GM23338 (cell line): ENCODE results near the gene BZW2. TPM values are rescaled to one million over a fixed set of nuclear protein-coding genes. Genes with fewer than 3 reads are reported as not detected.

Source experiments
- ATAC-seq: fragments of 200-7000 bp; cut with Tn5 transposase; 3 replicates; pipeline ENCODE4 v1.9.1; 2020
- DNase-seq: peaks from one replicate; pipeline ENCODE4 v3.0.0-alpha.2; 2015; ENCODE audit warnings: low spot score
- H2AFZ ChIP-seq: fragments of 200-600 bp; sonication (generic); 2 replicates; pipeline ENCODE4 v1.8.0; 2016; ENCODE audit warnings: antibody characterized with exemption, mild to moderate bottlenecking, moderate library complexity
- H3F3A ChIP-seq: fragments of 200-600 bp; sonication (generic); replicated peaks from 2 replicates; pipeline ENCODE4 v1.8.0; 2017; ENCODE audit warnings: antibody characterized with exemption, mixed run types, low read depth
- H3K27ac ChIP-seq: fragments of 200-600 bp; sonication (generic); 2 replicates; pipeline ENCODE4 v1.6.1; 2016; ENCODE audit warnings: low read depth
- H3K27me3 ChIP-seq: fragments of 200-600 bp; sonication (generic); 2 replicates; pipeline ENCODE4 v1.8.0; 2016; ENCODE audit warnings: mild to moderate bottlenecking, mixed run types, moderate library complexity; ENCODE audit not compliant: insufficient read depth
- H3K36me3 ChIP-seq: fragments of 200-600 bp; sonication (generic); 2 replicates; pipeline ENCODE4 v1.8.0; 2016; ENCODE audit warnings: mild to moderate bottlenecking; ENCODE audit not compliant: insufficient read depth
- H3K4me1 ChIP-seq: fragments of 200-600 bp; sonication (generic); 2 replicates; pipeline ENCODE4 v1.8.0; 2016; ENCODE audit warnings: mild to moderate bottlenecking, moderate library complexity; ENCODE audit not compliant: insufficient read depth
- H3K4me2 ChIP-seq: fragments of 200-600 bp; sonication (generic); 2 replicates; pipeline ENCODE4 v1.7.1; 2017; ENCODE audit warnings: mixed run types
- H3K4me3 ChIP-seq: fragments of 200-600 bp; sonication (generic); 2 replicates; pipeline ENCODE4 v1.6.1; 2016; ENCODE audit warnings: mixed run types
- H3K79me2 ChIP-seq: fragments of 200-600 bp; sonication (generic); replicated peaks from 2 replicates; pipeline ENCODE4 v1.8.0; 2017; ENCODE audit warnings: mild to moderate bottlenecking; ENCODE audit not compliant: insufficient read depth
- H3K9me2 ChIP-seq: fragments of 200-600 bp; sonication (generic); 2 replicates; pipeline ENCODE4 v1.8.0; 2017; ENCODE audit not compliant: insufficient read depth
- H4K20me1 ChIP-seq: fragments of 200-600 bp; sonication (generic); replicated peaks from 2 replicates; pipeline ENCODE4 v1.8.0; 2017; ENCODE audit warnings: mild to moderate bottlenecking; ENCODE audit not compliant: insufficient read depth
- H3K27ac Mint-ChIP-seq: 2 replicates; pipeline ENCODE4 v1.8.0; 2020; ENCODE audit warnings: inconsistent platforms, mild to moderate bottlenecking, moderate library complexity, mixed read lengths
- H3K27me3 Mint-ChIP-seq: 3 replicates; pipeline ENCODE4 v1.8.0; 2022; ENCODE audit warnings: low read depth, mild to moderate bottlenecking, moderate library complexity, mixed read lengths, inconsistent platforms; ENCODE audit not compliant: insufficient read depth, poor library complexity
- H3K36me3 Mint-ChIP-seq: 3 replicates; pipeline ENCODE4 v1.8.0; 2021; ENCODE audit warnings: low read depth, mild to moderate bottlenecking, inconsistent platforms, moderate library complexity, mixed read lengths
- H3K4me1 Mint-ChIP-seq: 3 replicates; pipeline ENCODE4 v1.8.0; 2020; ENCODE audit warnings: mild to moderate bottlenecking, inconsistent platforms, mixed read lengths
- H3K4me3 Mint-ChIP-seq: 3 replicates; pipeline ENCODE4 v1.8.0; 2021; ENCODE audit warnings: moderate library complexity, mild to moderate bottlenecking, inconsistent platforms, mixed read lengths
- H3K9me3 Mint-ChIP-seq: 3 replicates; pipeline ENCODE4 v1.8.0; 2020; ENCODE audit warnings: moderate library complexity, mild to moderate bottlenecking, inconsistent platforms, mixed read lengths
- CREB1 ChIP-seq: fragments of 250-450 bp; sonication (Bioruptor Pico); IDR thresholded peaks from 2 replicates; pipeline ENCODE4 v1.5.0; 2020; ENCODE audit warnings: low read depth, mild to moderate bottlenecking, moderate library complexity
- EZH2 ChIP-seq: fragments of 200-600 bp; sonication (generic); IDR thresholded peaks from one replicate; pipeline ENCODE4 v1.8.0; 2017; ENCODE audit warnings: antibody characterized with exemption, mild to moderate bottlenecking, low read depth; ENCODE audit not compliant: unreplicated experiment
- STAT1 ChIP-seq: IDR thresholded peaks from one replicate; pipeline ENCODE4 v1.6.1; 2016; ENCODE audit warnings: antibody characterized with exemption; ENCODE audit not compliant: unreplicated experiment
- ZNF114 ChIP-seq: fragments of 250-450 bp; sonication (Bioruptor Pico); IDR thresholded peaks from 2 replicates; pipeline ENCODE4 v1.5.0; 2020; ENCODE audit warnings: mild to moderate bottlenecking, moderate library complexity
- ZNF331 ChIP-seq: fragments of 250-450 bp; sonication (Bioruptor Pico); IDR thresholded peaks from 2 replicates; pipeline ENCODE4 v1.5.0; 2020; ENCODE audit warnings: low read depth, mild to moderate bottlenecking, moderate library complexity
- polyA plus RNA-seq: library from polyadenylated mRNA; unstranded; fragments of >200 nt; fragmentation: Nextera tagmentation; extraction: Ambion mirVana; gene quantifications from 2 replicates; pipeline ENCODE4 v1.2.1, GENCODE V29; 2016
- total RNA-seq: library from RNA; depleted of rRNA; stranded (reverse); fragments of >200 nt; shearing (Covaris generic); gene quantifications from 2 replicates; pipeline ENCODE4 v1.2.3, GENCODE V29; 2014
- TF ChIP-seq, protein P1 (sequence below): fragments of 250-450 bp; sonication (Bioruptor Pico); IDR thresholded peaks from 2 replicates; pipeline ENCODE4 v1.5.0; 2020; ENCODE audit warnings: mild to moderate bottlenecking, moderate library complexity
- TF ChIP-seq, protein P2 (sequence below): IDR thresholded peaks from 2 replicates; pipeline ENCODE4 v1.6.1; 2016; ENCODE audit warnings: antibody characterized with exemption

Gene BZW2
- total and polyA plus RNA-seq, 2 experiments from 2014 or later: 88.8 to 108 TPM

DNA sequence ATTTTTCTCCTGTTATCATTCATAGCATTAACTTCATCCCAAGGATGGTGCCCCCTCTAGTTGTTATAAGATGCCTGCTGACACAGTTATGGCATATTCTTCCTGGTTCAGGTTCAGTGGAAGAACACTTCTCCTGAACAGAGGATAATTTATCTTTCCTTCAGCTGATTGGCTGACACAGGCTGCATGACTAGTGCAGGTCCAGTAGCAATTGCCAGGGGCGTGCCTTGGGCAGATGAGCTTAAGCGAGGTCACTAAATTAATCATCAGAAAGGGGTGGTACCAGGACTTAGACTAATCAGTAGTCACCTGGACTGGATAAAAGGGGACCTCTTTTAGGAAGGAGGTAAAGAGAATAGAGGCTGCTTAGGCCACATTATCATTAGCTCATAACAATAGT, 42.3 kb downstream of the BZW2 start (continued):
- no peak for TF ChIP-seq ZNF114 (CRISPR knock-in tag)
- no peak for TF ChIP-seq STAT1
- TF ChIP-seq EZH2: no peak

DNA sequence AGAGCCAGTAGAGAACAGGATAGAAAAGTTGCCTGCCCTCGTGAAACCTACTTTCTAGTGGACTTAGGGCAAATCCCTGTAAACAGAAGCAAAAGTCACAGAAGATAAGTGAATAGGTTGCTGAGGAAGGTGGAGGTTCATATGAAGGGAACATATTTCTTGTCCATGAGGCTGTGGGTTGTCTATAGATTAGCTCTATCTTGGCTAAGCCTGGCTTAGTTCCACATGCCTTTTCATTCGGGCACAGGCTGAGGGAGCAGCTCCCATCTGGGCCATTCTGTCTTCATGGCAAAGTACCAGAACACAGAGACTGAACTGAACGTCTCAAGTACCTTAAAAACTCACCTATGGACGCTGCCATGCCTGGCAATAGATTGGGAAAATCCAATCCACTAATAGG, 45.3 kb downstream of the BZW2 start:
- no peaks in the 10 kb centered on the region for H3K9me3 Mint-ChIP-seq
- H4K20me1 ChIP-seq: peaks cover 3% of the 10 kb centered on the region; the same call in 1 of the 2 replicates
- no peak overlapping the region for H3K4me3 ChIP-seq
- H3K27ac ChIP-seq: no peak overlapping the region
- no peaks in the 10 kb centered on the region for H3F3A ChIP-seq
- no peaks in the 10 kb centered on the region for H3K4me1 Mint-ChIP-seq
- peaks cover 29% of the 10 kb centered on the region for H3K36me3 ChIP-seq
- no peaks in the 10 kb centered on the region for H3K4me1 ChIP-seq
- H3K4me2 ChIP-seq: no peak overlapping the region
- DNase-seq (no peak), ATAC-seq (no peak)
- H3K27me3 Mint-ChIP-seq: no peaks in the 10 kb centered on the region
- H3K4me3 Mint-ChIP-seq: no peak overlapping the region
- peaks cover 50% of the 10 kb centered on the region for H3K36me3 Mint-ChIP-seq
- TF ChIP-seq STAT1: no peak
- TF ChIP-seq CREB1 (CRISPR knock-in tag): no peak
- TF ChIP-seq ZNF114 (CRISPR knock-in tag): no peak
- TF ChIP-seq, protein P1, sequence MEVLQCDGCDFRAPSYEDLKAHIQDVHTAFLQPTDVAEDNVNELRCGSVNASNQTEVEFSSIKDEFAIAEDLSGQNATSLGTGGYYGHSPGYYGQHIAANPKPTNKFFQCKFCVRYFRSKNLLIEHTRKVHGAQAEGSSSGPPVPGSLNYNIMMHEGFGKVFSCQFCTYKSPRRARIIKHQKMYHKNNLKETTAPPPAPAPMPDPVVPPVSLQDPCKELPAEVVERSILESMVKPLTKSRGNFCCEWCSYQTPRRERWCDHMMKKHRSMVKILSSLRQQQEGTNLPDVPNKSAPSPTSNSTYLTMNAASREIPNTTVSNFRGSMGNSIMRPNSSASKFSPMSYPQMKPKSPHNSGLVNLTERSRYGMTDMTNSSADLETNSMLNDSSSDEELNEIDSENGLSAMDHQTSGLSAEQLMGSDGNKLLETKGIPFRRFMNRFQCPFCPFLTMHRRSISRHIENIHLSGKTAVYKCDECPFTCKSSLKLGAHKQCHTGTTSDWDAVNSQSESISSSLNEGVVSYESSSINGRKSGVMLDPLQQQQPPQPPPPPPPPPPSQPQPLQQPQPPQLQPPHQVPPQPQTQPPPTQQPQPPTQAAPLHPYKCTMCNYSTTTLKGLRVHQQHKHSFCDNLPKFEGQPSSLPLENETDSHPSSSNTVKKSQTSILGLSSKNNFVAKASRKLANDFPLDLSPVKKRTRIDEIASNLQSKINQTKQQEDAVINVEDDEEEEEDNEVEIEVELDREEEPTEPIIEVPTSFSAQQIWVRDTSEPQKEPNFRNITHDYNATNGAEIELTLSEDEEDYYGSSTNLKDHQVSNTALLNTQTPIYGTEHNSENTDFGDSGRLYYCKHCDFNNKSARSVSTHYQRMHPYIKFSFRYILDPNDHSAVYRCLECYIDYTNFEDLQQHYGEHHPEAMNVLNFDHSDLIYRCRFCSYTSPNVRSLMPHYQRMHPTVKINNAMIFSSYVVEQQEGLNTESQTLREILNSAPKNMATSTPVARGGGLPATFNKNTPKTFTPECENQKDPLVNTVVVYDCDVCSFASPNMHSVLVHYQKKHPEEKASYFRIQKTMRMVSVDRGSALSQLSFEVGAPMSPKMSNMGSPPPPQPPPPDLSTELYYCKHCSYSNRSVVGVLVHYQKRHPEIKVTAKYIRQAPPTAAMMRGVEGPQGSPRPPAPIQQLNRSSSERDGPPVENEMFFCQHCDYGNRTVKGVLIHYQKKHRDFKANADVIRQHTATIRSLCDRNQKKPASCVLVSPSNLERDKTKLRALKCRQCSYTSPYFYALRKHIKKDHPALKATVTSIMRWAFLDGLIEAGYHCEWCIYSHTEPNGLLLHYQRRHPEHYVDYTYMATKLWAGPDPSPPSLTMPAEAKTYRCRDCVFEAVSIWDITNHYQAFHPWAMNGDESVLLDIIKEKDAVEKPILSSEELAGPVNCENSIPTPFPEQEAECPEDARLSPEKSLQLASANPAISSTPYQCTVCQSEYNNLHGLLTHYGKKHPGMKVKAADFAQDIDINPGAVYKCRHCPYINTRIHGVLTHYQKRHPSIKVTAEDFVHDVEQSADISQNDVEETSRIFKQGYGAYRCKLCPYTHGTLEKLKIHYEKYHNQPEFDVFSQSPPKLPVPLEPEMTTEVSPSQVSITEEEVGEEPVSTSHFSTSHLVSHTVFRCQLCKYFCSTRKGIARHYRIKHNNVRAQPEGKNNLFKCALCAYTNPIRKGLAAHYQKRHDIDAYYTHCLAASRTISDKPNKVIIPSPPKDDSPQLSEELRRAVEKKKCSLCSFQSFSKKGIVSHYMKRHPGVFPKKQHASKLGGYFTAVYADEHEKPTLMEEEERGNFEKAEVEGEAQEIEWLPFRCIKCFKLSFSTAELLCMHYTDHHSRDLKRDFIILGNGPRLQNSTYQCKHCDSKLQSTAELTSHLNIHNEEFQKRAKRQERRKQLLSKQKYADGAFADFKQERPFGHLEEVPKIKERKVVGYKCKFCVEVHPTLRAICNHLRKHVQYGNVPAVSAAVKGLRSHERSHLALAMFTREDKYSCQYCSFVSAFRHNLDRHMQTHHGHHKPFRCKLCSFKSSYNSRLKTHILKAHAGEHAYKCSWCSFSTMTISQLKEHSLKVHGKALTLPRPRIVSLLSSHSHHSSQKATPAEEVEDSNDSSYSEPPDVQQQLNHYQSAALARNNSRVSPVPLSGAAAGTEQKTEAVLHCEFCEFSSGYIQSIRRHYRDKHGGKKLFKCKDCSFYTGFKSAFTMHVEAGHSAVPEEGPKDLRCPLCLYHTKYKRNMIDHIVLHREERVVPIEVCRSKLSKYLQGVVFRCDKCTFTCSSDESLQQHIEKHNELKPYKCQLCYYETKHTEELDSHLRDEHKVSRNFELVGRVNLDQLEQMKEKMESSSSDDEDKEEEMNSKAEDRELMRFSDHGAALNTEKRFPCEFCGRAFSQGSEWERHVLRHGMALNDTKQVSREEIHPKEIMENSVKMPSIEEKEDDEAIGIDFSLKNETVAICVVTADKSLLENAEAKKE (CRISPR knock-in tag): no peak
- TF ChIP-seq ZNF331 (CRISPR knock-in tag): no peak
- TF ChIP-seq, protein P2, sequence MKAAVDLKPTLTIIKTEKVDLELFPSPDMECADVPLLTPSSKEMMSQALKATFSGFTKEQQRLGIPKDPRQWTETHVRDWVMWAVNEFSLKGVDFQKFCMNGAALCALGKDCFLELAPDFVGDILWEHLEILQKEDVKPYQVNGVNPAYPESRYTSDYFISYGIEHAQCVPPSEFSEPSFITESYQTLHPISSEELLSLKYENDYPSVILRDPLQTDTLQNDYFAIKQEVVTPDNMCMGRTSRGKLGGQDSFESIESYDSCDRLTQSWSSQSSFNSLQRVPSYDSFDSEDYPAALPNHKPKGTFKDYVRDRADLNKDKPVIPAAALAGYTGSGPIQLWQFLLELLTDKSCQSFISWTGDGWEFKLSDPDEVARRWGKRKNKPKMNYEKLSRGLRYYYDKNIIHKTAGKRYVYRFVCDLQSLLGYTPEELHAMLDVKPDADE: no peak
- no peak overlapping the region for H2AFZ ChIP-seq
- H3K79me2 ChIP-seq: no peaks in the 10 kb centered on the region; the same call in 1 of the 2 replicates
- no peaks in the 10 kb centered on the region for H3K27me3 ChIP-seq
- no peak overlapping the region for H3K27ac Mint-ChIP-seq
- no peaks in the 10 kb centered on the region for H3K9me2 ChIP-seq
